Head of caudate nucleus (tissue), 42 donors: ENCODE measurements around the gene RER1.

Source experiments
- DNase-seq, 42 donors: peaks; one replicate each; pipeline versions ENCODE4 v3.0.0 to v3.0.0-alpha.2; 2020 to 2021; ENCODE audit warnings: mixed read lengths in 7 of 42
- intact Hi-C: fragments of 100-400 bp; cut with DNase I; formaldehyde crosslinking; loops from one replicate; pipeline ENCODE4 v1.15.0; 2022

RER1 gene, protein sequence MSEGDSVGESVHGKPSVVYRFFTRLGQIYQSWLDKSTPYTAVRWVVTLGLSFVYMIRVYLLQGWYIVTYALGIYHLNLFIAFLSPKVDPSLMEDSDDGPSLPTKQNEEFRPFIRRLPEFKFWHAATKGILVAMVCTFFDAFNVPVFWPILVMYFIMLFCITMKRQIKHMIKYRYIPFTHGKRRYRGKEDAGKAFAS

GRCh38 chr1:2391041-2391930 is at the start of gene RER1, which contains the start of gene MORN1:
TSS of gene RER1 (plus strand) at chr1:2391841. CDS start at chr1:2395791, 3,950 bp downstream.
TSS of gene MORN1 (minus strand) at chr1:2391554. CDS start at chr1:2391533, 21 bp downstream.
- peak; percentile 97 to 100 (median 99) for DNase-seq

GRCh38 chr1:2342384-2343022 is 49.1 kb upstream of the RER1 start:
- no peak for DNase-seq
- intact Hi-C loops, result no loop called here

More at GRCh38 chr1:2391041-2391930, at the start of gene RER1, which contains the start of gene MORN1:
- intact Hi-C loops, result no loop called here

GRCh38 chr1:2343023-2343935 is 48.4 kb upstream of the RER1 start:
- peak in 1 of 42 donors; percentile 23 for DNase-seq
- intact Hi-C loops, result no loop called here

GRCh38 chr1:2344121-2344681 is 47.4 kb upstream of the RER1 start:
- peak in 1 of 42 donors; percentile 2 for DNase-seq
- intact Hi-C loops, result no loop called here

- DNase-seq, result no peak
- intact Hi-C loops, result no loop called here
These were observed 46.8 kb upstream of the RER1 start for GRCh38 chr1:2344744-2345296.

GRCh38 chr1:2345297-2346075 is 46.2 kb upstream of the RER1 start:
- intact Hi-C loops, result no loop called here
- peak in 1 of 42 donors; percentile 3 for DNase-seq

- DNase-seq, result peak in 1 of 42 donors; percentile 2
- intact Hi-C loops, result no loop called here
These were observed 44.8 kb upstream of the RER1 start for GRCh38 chr1:2346691-2347408.

- DNase-seq, result peak in 1 of 42 donors; percentile 2
- intact Hi-C loops, result no loop called here
These were observed 44.2 kb upstream of the RER1 start for GRCh38 chr1:2347409-2347785.

- intact Hi-C loops, result no loop called here
- peak in 1 of 42 donors; percentile 0 for DNase-seq
These were observed 43.7 kb upstream of the RER1 start for GRCh38 chr1:2347896-2348295.

DNA sequence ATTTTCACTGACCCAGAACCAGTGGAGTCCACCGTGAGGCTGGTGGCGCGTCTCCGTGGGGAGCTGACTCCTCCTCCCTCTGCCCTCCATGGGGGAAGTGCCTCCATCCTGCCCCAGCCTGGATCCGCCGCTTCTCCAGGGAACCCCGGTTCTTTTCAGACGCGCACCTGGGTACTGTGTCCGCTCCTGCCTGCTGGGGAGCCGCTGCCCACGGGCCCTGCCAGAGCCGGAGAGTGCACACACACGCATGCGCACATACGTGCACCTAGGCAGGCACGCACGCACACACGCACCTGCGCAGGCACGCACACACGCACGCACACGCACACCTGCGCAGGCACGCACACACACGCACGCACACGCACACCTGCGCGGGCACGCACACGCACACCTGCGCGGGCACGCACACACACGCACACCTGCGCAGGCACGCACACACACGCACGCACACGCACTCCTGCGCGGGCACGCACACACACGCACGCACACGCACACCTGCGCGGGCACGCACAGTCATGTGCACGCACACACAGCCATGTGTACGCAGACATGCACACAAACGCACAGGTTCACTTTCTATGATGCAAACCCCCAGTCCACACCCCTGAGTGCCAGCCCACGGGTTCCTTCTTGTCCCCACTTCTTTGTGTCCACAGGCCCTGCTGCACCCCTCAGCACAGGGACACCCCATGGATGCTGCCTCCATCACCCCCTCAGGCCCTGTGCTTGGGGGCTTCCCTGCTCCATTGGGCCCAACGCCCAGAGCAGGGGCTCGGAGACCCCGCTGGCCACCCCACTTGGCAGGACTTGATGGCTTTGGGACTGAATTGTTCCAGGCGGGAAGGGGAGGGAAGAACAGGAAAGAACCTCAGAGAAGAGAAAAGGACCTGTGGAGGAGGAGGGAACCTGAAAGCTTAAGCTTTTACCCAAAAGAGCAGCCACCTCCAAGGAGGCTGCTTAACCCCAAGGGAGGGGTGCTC is 43.0 kb upstream of the RER1 start:
- DNase-seq, result no peak
- intact Hi-C loops, result no loop called here

DNA sequence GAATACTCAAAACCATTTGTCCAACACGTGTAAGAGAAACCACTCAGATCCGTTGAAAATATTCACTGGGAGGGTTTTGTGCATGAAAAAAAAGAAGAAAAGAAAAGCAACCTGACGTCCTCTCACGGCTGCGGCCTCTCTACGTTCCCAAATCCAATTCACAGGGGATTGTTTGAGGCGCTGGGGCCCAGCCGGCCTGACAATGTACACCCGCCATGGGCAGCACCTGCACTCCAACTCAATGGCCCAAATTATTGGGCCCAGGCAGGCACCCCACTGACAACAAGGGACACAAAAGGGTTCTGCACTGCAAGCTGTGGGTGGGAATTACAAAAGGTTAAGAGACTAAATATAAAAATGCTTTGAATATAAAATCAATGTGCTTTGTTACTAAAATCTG is 41.8 kb upstream of the RER1 start:
- peak in 1 of 42 donors; percentile 14 for DNase-seq
- intact Hi-C loops, result no loop called here

- intact Hi-C loops, result no loop called here
- DNase-seq, result no peak
These were observed 41.1 kb upstream of the RER1 start for GRCh38 chr1:2350501-2350900.

GRCh38 chr1:2350911-2351655 is 40.6 kb upstream of the RER1 start:
- intact Hi-C loops, result no loop called here
- no peak for DNase-seq

- no peak for DNase-seq
- intact Hi-C loops, result no loop called here
These were observed 39.9 kb upstream of the RER1 start for GRCh38 chr1:2351723-2352122.

GRCh38 chr1:2352341-2352896 is 39.2 kb upstream of the RER1 start:
- no peak for DNase-seq
- intact Hi-C loops, result no loop called here
